ENCODE measurements around the gene SF3A1.
A peak's percentile ranks its signal among the peaks of the same experiment; 100 is the strongest.

Gene SF3A1

DNA sequence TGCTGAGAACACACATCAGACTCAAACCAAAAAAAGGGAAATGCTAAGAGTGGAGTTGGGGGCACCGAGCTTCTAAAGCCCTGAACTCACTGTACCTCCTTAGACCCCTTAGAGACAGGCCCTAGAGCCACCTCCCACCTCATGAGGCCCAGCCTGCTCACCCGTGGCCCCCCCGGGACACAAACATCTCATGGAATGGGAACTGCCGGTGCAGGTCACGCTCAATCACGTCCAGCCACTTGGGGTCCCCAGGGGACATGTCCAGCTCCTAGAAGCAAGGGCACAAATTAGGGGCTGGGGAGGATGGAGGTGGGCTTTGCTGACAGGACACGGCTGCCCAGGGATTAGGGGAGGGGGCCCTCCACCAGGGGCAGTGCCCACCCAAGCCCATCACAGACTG is 61.1 kb downstream of the SF3A1 start:
- DNase-seq (ENCODE audit: insufficient read length) = no peak
- no peak for FAIRE-seq
- TF ChIP-seq POLR2AphosphoS5 (IDR thresholded peaks at IDR 0.05; ENCODE audit: low read depth, low read length) (no peak), POLR2A (IDR thresholded peaks at IDR 0.05; ENCODE audit: low read depth, low read length) (no peak), TAF1 (IDR thresholded peaks at IDR 0.05; ENCODE audit: borderline replicate concordance, low read depth, low read length) (no peak)

DNA sequence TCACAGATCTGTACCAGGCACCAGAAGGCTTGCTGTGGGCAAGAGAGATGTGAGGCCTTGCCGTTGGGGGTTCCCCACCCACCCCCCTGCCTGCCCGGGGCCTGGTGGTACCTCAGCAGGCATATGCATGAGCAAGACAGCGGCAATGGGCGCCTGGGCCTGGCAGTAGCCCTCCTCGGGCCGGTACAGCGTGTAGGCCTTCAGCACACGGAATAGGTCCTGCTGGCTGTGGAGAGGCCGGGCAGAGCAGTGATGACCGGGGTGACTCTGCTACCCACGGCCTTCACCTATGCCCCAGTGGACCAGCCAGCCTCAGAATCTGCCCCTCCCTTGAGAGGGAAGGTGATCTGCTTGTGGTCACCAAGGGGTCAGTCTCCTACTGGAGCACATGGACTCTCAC is 61.9 kb downstream of the SF3A1 start:
- FAIRE-seq (no peak), DNase-seq (ENCODE audit: insufficient read length) (no peak)
- no peak for TF ChIP-seq POLR2A (IDR thresholded peaks at IDR 0.05; ENCODE audit: low read depth, low read length)
- no peak for TF ChIP-seq TAF1 (IDR thresholded peaks at IDR 0.05; ENCODE audit: borderline replicate concordance, low read depth, low read length)
- no peak for TF ChIP-seq POLR2AphosphoS5 (IDR thresholded peaks at IDR 0.05; ENCODE audit: low read depth, low read length)

- no peak for TF ChIP-seq POLR2A (IDR thresholded peaks at IDR 0.05; ENCODE audit: low read depth, low read length)
- TF ChIP-seq POLR2AphosphoS5 (IDR thresholded peaks at IDR 0.05; ENCODE audit: low read depth, low read length) = no peak
- no peak for TF ChIP-seq TAF1 (IDR thresholded peaks at IDR 0.05; ENCODE audit: borderline replicate concordance, low read depth, low read length)
- no peak for FAIRE-seq
Observed at GRCh38 chr22:30294066-30294465, 62.6 kb downstream of the SF3A1 start.

GRCh38 chr22:30293026-30293425 is 63.7 kb downstream of the SF3A1 start:
- no peak for FAIRE-seq
- no peak for TF ChIP-seq POLR2AphosphoS5 (IDR thresholded peaks at IDR 0.05; ENCODE audit: low read depth, low read length)
- DNase-seq (ENCODE audit: insufficient read length) = no peak

More at GRCh38 chr22:30294066-30294465, 62.6 kb downstream of the SF3A1 start:
- no peak for DNase-seq (ENCODE audit: insufficient read length)

DNA sequence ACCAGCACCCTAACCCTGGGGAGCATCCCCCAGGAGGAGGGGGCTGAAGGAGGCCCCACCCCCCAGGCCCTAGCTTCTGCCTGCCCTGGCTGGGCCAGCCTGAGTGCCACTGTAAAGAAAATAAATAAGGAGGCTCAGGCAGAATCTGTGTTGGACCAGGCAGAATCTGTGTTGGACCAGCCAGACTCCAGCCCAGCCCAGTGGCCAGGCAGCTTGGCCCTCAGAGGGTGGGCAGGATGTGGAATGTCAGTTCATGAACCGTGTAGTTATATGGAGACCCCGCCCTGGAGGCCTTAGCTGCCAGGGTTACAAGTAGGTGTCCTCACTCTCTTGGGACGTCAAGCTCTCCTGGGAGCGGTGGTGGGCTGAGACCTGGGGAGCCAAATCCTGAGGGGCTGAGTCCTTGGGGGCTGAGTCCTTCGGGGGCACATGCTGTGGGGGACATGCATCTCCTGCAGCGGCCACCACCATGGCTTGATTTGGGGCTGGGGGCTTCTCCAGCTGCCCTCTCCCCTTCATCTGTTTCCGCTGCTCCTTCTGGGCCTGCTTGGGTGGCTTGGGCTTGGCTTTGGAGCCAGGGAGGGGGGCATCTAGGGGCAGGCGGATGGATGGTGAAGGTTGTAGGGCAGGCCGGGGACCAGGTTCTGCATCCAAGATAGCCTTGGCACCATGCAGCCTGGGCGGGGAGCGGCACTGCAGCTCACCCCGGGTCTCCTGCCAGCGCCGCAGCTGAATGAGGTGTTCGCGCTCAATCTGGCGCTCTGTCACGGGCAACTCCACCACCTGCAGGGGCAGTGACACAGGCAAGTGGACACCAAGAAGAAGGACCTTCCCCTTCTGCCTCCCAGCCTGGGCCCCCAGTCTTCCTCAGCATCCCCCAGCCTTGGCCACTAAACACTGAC is 64.4 kb downstream of the SF3A1 start:
- TF ChIP-seq POLR2A (IDR thresholded peaks at IDR 0.05; ENCODE audit: low read depth, low read length) = no peak
- no peak for TF ChIP-seq TAF1 (IDR thresholded peaks at IDR 0.05; ENCODE audit: borderline replicate concordance, low read depth, low read length)
- no peak for TF ChIP-seq POLR2AphosphoS5 (IDR thresholded peaks at IDR 0.05; ENCODE audit: low read depth, low read length)
- no peak for FAIRE-seq
- no peak for DNase-seq (ENCODE audit: insufficient read length)

- TF ChIP-seq TAF1 (IDR thresholded peaks at IDR 0.05; ENCODE audit: borderline replicate concordance, low read depth, low read length) (no peak), POLR2A (IDR thresholded peaks at IDR 0.05; ENCODE audit: low read depth, low read length) (no peak), POLR2AphosphoS5 (IDR thresholded peaks at IDR 0.05; ENCODE audit: low read depth, low read length) (no peak)
- FAIRE-seq (no peak), DNase-seq (ENCODE audit: insufficient read length) (no peak)
Observed at GRCh38 chr22:30291058-30291892, 65.4 kb downstream of the SF3A1 start.

DNA sequence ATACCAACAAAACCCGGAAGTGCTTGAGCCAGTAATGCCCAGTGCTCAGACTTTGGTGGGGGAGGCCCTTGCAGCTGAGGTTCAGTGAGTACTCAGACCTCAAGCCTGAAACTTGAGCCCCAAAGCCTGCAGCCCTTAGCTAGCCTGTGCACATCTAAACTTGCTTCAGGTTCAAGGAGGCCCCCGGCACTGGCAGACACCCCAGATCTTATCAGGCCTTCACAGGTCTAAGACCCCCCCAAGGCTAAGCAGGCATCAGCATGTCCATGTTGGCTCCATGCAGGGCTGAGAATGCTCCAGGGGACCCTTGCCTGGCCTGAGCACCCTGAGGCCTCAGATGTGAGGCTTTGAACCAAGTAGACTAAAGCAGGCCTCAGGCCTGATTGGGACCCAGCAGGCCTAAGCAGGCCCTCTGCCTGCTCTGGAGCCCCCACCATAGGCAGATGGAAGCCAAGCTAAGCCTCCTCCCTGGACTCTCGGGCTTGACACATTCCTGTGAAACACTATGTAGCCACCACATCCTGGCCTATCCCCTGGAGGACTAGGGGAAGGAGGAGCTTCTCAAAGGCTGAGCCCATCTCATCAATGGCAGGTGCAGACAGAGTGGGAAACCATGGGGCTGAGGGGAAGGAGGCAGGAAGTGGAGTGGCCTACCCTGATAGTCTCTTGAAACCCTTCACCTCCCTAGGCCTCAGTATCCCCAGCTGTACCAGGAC is 66.2 kb downstream of the SF3A1 start:
- TF ChIP-seq POLR2A (IDR thresholded peaks at IDR 0.05; ENCODE audit: low read depth, low read length) (peak; percentile 57), POLR2AphosphoS5 (IDR thresholded peaks at IDR 0.05; ENCODE audit: low read depth, low read length) (peak; percentile 30; the same call in 1 of the 2 replicates), TAF1 (IDR thresholded peaks at IDR 0.05; ENCODE audit: borderline replicate concordance, low read depth, low read length) (no peak)
- DNase-seq (ENCODE audit: insufficient read length) (no peak), FAIRE-seq (peak; percentile 70)

DNA sequence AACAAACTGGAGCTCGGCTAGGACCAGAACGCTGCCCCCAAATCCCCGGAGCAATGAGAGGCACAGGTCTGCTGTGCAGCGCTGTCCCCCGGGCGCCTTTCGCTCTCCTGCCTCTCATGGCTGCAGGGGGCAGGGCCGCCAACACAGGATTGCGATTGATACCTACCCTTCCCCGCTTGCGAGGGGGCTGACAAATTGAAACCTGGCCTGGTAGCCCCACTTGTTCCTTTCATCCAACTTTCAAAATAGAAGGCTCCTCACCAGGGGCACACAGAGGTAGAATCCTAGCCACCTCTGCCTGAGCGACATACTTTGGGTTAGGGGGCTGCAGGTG is 66.7 kb downstream of the SF3A1 start:
- TF ChIP-seq POLR2A (IDR thresholded peaks at IDR 0.05; ENCODE audit: low read depth, low read length) (no peak), POLR2AphosphoS5 (IDR thresholded peaks at IDR 0.05; ENCODE audit: low read depth, low read length) (no peak), TAF1 (IDR thresholded peaks at IDR 0.05; ENCODE audit: borderline replicate concordance, low read depth, low read length) (no peak)
- no peak for FAIRE-seq

GRCh38 chr22:30289141-30289979 is 67.3 kb downstream of the SF3A1 start, which contains the start of gene CASTOR1:
Gene CASTOR1, minus strand, starts transcription at chr22:30289505. Its CDS starts 8 bp downstream, at chr22:30289497.
- TF ChIP-seq TAF1 (IDR thresholded peaks at IDR 0.05; ENCODE audit: borderline replicate concordance, low read depth, low read length) (no peak), POLR2AphosphoS5 (IDR thresholded peaks at IDR 0.05; ENCODE audit: low read depth, low read length) (no peak), POLR2A (IDR thresholded peaks at IDR 0.05; ENCODE audit: low read depth, low read length) (no peak)
- DNase-seq (ENCODE audit: insufficient read length) (peak; percentile 98), FAIRE-seq (peak; percentile 98)

More for the DNA sequence above, 66.7 kb downstream of the SF3A1 start:
- DNase-seq (ENCODE audit: insufficient read length) = no peak

DNA sequence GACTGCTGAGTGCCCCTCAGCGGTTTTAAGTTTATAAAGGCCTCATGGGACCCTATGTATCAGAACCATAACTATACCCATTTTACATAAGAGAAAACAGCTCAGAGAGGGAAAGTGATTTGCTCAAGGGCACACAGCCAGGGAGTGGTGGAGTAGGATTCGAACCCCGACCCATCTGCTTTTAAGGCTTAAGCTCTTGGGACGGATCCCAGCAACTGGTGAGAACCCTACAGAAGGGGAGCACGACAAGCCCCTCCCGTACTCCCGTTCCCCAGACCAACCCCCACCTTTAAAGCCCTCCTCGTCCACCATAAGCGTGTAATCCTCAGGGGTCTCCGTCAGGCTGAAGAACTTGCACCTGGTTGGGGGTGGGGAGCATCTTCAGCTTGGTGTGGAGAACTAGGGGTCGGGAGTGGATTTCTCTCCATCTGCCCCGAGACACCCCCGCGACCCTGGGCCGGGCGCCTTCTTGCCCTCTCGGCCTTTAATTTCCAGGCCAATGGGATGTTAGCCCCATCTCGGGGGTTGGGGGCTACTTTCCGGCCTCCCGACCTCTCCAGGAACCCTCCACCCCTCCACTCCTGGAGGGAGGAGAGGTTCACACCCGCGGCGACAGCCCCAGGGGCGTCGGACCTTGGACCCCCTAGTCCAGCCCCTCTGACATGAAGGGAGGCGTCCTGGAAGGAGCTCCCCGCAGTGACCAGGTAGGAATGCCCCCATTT is 68.1 kb downstream of the SF3A1 start:
- peak; percentile 81 for FAIRE-seq
- no peak for TF ChIP-seq POLR2A (IDR thresholded peaks at IDR 0.05; ENCODE audit: low read depth, low read length)
- TF ChIP-seq TAF1 (IDR thresholded peaks at IDR 0.05; ENCODE audit: borderline replicate concordance, low read depth, low read length) = no peak
- TF ChIP-seq POLR2AphosphoS5 (IDR thresholded peaks at IDR 0.05; ENCODE audit: low read depth, low read length) = no peak
- no peak for DNase-seq (ENCODE audit: insufficient read length)

All from GM12892 (cell line).